Stimulated activated CD4-positive, alpha-beta T cell treated with anti-CD3 and anti-CD28 coated beads, Interleukin-2, amount 100 ng/mL, for 4 hours (primary cell): ENCODE measurements around the gene SLC22A5.
A peak's percentile ranks its signal among the peaks of the same experiment; 100 is the strongest.
"Not testable (repeated sequence)": the region's sequence is repeated elsewhere in the genome, so short reads cannot be mapped to it uniquely, and the experiment has no call there.

ENCODE experiments used
- DNase-seq: peaks from one replicate; pipeline ENCODE4 v3.0.0-alpha.2; 2020; ENCODE audit warnings: low read depth

The SLC22A5 gene

GRCh38 chr5:132388244-132389050 lies 18.9 kb downstream of the SLC22A5 start:
- no peak for DNase-seq

- DNase-seq, result no peak
Measured at GRCh38 chr5:132389051-132389331, 19.5 kb downstream of the SLC22A5 start.

- DNase-seq, result peak; percentile 37
Measured at GRCh38 chr5:132389585-132390286, 20.2 kb downstream of the SLC22A5 start.

- DNase-seq, result no peak
Measured at GRCh38 chr5:132391247-132391646, 21.7 kb downstream of the SLC22A5 start.

GRCh38 chr5:132391870-132392269 lies 22.4 kb downstream of the SLC22A5 start:
- DNase-seq, result no peak

- DNase-seq, result no peak
Measured at GRCh38 chr5:132392411-132392810, 22.9 kb downstream of the SLC22A5 start.

- no peak for DNase-seq
Measured at GRCh38 chr5:132392978-132393825, 23.7 kb downstream of the SLC22A5 start.

- no peak for DNase-seq
Measured at GRCh38 chr5:132394667-132395259, 25.3 kb downstream of the SLC22A5 start.

- DNase-seq, result no peak
Measured at GRCh38 chr5:132396589-132397031, 27.1 kb downstream of the SLC22A5 start.

- no peak for DNase-seq
Measured at GRCh38 chr5:132397224-132397623, 27.7 kb downstream of the SLC22A5 start.

- not testable (repeated sequence) for DNase-seq
Measured at GRCh38 chr5:132397936-132398675, 28.6 kb downstream of the SLC22A5 start.

GRCh38 chr5:132404041-132404440 lies 34.5 kb downstream of the SLC22A5 start:
- not testable (repeated sequence) for DNase-seq

GRCh38 chr5:132405646-132406045 lies 36.1 kb downstream of the SLC22A5 start:
- DNase-seq, result no peak

- no peak for DNase-seq
Measured at GRCh38 chr5:132406144-132406783, 36.8 kb downstream of the SLC22A5 start.

GRCh38 chr5:132407970-132408369 lies 38.5 kb downstream of the SLC22A5 start:
- DNase-seq, result no peak

- DNase-seq, result no peak
Measured at GRCh38 chr5:132408456-132408855, 38.9 kb downstream of the SLC22A5 start.

GRCh38 chr5:132408965-132409364 lies 39.5 kb downstream of the SLC22A5 start:
- no peak for DNase-seq

- peak; percentile 84 for DNase-seq
Measured at GRCh38 chr5:132410451-132411303, 41.2 kb downstream of the SLC22A5 start.

- DNase-seq, result peak; percentile 24
Measured at GRCh38 chr5:132411304-132412013, 41.9 kb downstream of the SLC22A5 start.
